Calu3 (cell line): ENCODE data around the gene C19orf47. TPM values are rescaled to one million over a fixed set of nuclear protein-coding genes. Genes with fewer than 3 reads are reported as not detected.

Source experiments
- BruUV-seq: library from RNA; stranded (reverse); fragments of 400-500 nt; replicated peaks from 2 replicates; lab custom pipeline; 2021; lab: Mats Ljungman, UMichigan
- CTCF ChIA-PET: fragments of 300-600 bp; sonication (Branson Sonifier 250); formaldehyde crosslinking; loops from one replicate; lab custom pipeline; 2022; ENCODE audit warnings: antibody characterized with exemption; lab: Charles Lee
- DNase-seq: peaks from one replicate; pipeline ENCODE4 v3.0.0; 2022
- H3K27ac Mint-ChIP-seq: one replicate; pipeline ENCODE4 v1.8.0; 2022; ENCODE audit warnings: mixed read lengths; ENCODE audit not compliant: unreplicated experiment
- H3K27me3 Mint-ChIP-seq: one replicate; pipeline ENCODE4 v1.8.0; 2022; ENCODE audit warnings: mixed read lengths; ENCODE audit not compliant: unreplicated experiment
- H3K36me3 Mint-ChIP-seq: one replicate; pipeline ENCODE4 v1.8.0; 2022; ENCODE audit warnings: mild to moderate bottlenecking, moderate library complexity, mixed read lengths; ENCODE audit not compliant: insufficient read depth, unreplicated experiment
- H3K4me1 Mint-ChIP-seq: one replicate; pipeline ENCODE4 v1.8.0; 2022; ENCODE audit warnings: mild to moderate bottlenecking, low read depth, mixed read lengths; ENCODE audit not compliant: unreplicated experiment
- H3K4me3 Mint-ChIP-seq: one replicate; pipeline ENCODE4 v1.8.0; 2022; ENCODE audit warnings: mild to moderate bottlenecking, low read depth, moderate library complexity, mixed read lengths; ENCODE audit not compliant: unreplicated experiment
- H3K9me3 Mint-ChIP-seq: one replicate; pipeline ENCODE4 v1.8.0; 2022; ENCODE audit warnings: low read depth, mixed read lengths; ENCODE audit not compliant: unreplicated experiment
- intact Hi-C: fragments of 100-400 bp; cut with micrococcal nuclease; formaldehyde crosslinking; loops from one replicate; pipeline ENCODE4 v1.10.0; 2022; ENCODE audit not compliant: unreplicated experiment
- total RNA-seq: library from RNA; stranded (reverse); gene quantifications from 2 replicates; pipeline ENCODE4 v1.2.3, GENCODE V29; 2022
- TF ChIP-seq, protein P1 (sequence below): fragments of 200-600 bp; IDR thresholded peaks from one replicate; pipeline ENCODE4 v1.8.0; 2022; ENCODE audit warnings: antibody characterized with exemption; ENCODE audit not compliant: unreplicated experiment

The C19orf47 gene
- total RNA-seq, 1 experiment from 2014 or later: 22.7 TPM

- no TSS peak for BruUV-seq
- CTCF ChIA-PET: interaction anchor here (0.7 kb wide), 1 partner anchor 344 kb away, joined by 5 read pairs; no protein-coding TSS in a partner anchor
Observed at GRCh38 chr19:40286971-40287421, 61.2 kb downstream of the C19orf47 start.

GRCh38 chr19:40286235-40286970 lies 61.8 kb downstream of the C19orf47 start:
- DNase-seq: no peak

More at GRCh38 chr19:40286971-40287421, 61.2 kb downstream of the C19orf47 start:
- Mint-ChIP-seq H3K36me3 (peaks cover 34% of the 10 kb centered on the region), H3K27ac (peak overlapping the region; percentile 94), H3K4me1 (peaks cover 9% of the 10 kb centered on the region), H3K9me3 (no peaks in the 10 kb centered on the region), H3K4me3 (no peak overlapping the region), H3K27me3 (no peaks in the 10 kb centered on the region)
- TF ChIP-seq, protein P1, sequence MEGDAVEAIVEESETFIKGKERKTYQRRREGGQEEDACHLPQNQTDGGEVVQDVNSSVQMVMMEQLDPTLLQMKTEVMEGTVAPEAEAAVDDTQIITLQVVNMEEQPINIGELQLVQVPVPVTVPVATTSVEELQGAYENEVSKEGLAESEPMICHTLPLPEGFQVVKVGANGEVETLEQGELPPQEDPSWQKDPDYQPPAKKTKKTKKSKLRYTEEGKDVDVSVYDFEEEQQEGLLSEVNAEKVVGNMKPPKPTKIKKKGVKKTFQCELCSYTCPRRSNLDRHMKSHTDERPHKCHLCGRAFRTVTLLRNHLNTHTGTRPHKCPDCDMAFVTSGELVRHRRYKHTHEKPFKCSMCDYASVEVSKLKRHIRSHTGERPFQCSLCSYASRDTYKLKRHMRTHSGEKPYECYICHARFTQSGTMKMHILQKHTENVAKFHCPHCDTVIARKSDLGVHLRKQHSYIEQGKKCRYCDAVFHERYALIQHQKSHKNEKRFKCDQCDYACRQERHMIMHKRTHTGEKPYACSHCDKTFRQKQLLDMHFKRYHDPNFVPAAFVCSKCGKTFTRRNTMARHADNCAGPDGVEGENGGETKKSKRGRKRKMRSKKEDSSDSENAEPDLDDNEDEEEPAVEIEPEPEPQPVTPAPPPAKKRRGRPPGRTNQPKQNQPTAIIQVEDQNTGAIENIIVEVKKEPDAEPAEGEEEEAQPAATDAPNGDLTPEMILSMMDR: no peak
- intact Hi-C loops: no loop called here
- DNase-seq: no peak

DNA sequence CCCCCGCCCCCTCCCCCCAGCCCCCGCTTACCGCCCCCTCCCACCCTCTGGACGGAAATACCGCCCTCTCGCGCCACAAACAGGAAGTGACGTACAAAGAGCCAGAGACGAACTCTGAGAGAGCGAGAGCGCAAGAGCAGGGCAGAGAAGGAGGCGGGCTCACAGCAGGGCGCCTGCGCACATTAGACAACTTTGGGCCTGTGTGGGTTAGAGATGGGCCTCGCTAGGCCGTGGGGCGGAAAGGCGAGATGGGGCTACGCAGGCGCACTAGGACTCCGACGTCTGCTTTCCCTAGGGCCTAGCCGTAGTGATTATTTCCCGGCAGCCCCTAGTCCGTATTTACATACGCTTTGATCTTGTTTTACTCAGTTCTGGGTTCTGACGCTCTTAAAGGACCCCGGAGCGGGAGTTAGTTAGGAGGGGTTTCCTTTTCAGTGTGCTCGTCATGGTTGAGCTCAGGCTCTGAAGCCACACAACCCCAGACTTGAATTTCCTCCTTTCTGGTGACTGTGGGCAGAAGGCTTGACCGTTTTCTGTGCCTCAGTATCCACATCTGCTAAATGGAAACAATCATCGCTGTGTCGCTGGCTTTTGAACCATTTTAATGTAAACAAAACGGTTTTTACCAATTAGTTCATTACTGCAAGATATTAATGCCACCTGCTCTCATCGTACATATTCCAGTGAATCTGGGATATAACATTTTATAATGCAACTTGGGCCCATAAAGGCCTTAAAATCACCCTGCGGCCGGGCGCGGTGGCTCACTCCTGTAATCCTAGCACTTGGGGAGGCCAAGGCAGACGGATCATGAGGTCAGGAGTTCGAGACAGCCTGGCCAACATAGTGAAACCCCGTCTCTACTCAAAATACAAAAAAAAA lies 62.6 kb downstream of the C19orf47 start:
- no peaks in the 10 kb centered on the region for H3K27me3 Mint-ChIP-seq
- peaks cover 31% of the 10 kb centered on the region for H3K36me3 Mint-ChIP-seq
- peak overlapping the region; percentile 94 for H3K27ac Mint-ChIP-seq
- H3K4me1 Mint-ChIP-seq: peaks cover 12% of the 10 kb centered on the region
- TF ChIP-seq, protein P1: no peak
- intact Hi-C loops: no loop called here
- peak; percentile 98 for DNase-seq
- H3K9me3 Mint-ChIP-seq: no peaks in the 10 kb centered on the region
- CTCF ChIA-PET: interaction anchor here (1.1 kb wide), 1 partner anchor 20 kb away, joined by 3 read pairs; no protein-coding TSS in a partner anchor
- H3K4me3 Mint-ChIP-seq: peak overlapping the region; percentile 92
- TSS peak; percentile 98 for BruUV-seq

More at GRCh38 chr19:40286235-40286970, 61.8 kb downstream of the C19orf47 start:
- peak overlapping the region; percentile 94 for H3K27ac Mint-ChIP-seq
- no TSS peak for BruUV-seq
- TF ChIP-seq, protein P1: no peak
- no peaks in the 10 kb centered on the region for H3K27me3 Mint-ChIP-seq
- peaks cover 9% of the 10 kb centered on the region for H3K4me1 Mint-ChIP-seq
- CTCF ChIA-PET: interaction anchor here (0.6 to 0.7 kb wide), 3 partner anchors 17 to 1035 kb away, joined by 3 to 8 read pairs (median 5); no protein-coding TSS in a partner anchor
- peaks cover 31% of the 10 kb centered on the region for H3K36me3 Mint-ChIP-seq
- peak overlapping the region; percentile 24 for H3K4me3 Mint-ChIP-seq
- no peaks in the 10 kb centered on the region for H3K9me3 Mint-ChIP-seq
- intact Hi-C loops: no loop called here
